Activated CD4-positive, alpha-beta T cell treated with anti-CD3 and anti-CD28 coated beads, Interleukin-2, amount 50 U/mL, for 4 hours (primary cell): ENCODE results near the gene SMPD4.
"Not testable (repeated sequence)": the region's sequence is repeated elsewhere in the genome, so short reads cannot be mapped to it uniquely, and the experiment has no call there.

Experiments
- DNase-seq, 2 experiments: peaks; one replicate each; pipeline ENCODE4 v3.0.0-alpha.2; 2020

SMPD4 gene

DNA sequence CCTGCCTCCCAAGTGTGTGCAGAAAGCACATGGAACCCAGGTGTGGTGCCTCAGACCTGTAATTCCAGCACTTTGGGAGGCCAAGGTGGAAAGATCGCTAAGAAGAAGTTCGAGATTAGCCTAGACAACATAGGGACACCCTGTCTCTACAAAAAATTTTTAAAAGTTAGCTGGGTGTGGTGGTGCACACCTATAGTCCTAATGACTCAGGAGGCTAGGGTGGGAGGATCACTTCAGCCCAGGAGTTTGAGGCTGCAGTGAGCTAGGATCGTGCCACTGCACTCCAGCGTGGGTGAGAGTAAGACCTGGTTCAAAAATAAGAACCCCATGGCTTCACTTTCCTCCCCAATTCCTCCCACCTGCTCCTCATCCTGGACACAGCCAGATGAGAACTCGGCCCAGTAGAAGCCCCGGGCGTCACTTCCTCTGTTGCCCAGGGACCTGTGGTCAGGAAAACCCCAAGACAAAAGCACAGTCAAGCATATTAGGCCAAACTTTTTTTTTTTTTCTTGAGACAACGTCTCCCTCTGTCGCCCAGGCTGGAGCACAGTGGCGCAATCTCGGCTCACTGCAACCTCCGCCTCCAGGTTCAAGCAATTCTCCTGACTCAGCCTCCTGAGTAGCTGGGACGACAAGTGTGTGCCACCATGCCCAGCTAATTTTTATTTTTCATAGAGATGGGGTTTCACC, 23.4 kb downstream of the SMPD4 start:
- DNase-seq = not testable (repeated sequence)

DNA sequence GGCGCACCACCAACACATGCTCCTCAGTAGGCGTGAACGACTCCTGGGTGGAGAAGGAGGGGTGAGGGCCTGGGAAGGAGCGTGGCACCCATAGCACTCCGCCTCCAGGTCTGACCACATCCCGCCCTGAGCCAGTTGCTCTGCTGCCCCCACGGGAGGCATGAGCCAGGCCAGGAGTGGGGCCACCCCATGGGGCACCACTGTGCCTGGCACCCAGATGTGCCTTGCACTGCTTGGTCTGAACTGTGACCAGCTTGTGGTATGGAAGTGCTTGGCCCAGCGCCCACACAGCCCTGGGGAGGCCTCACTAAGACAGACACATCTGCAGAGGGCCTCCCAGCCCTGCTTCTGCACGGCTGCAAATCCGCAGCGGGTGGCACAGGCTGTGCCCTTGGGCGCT, 24.0 kb downstream of the SMPD4 start:
- not testable (repeated sequence) for DNase-seq

GRCh38 chr2:130156624-130157004, 24.8 kb downstream of the SMPD4 start:
- DNase-seq = no peak

DNA sequence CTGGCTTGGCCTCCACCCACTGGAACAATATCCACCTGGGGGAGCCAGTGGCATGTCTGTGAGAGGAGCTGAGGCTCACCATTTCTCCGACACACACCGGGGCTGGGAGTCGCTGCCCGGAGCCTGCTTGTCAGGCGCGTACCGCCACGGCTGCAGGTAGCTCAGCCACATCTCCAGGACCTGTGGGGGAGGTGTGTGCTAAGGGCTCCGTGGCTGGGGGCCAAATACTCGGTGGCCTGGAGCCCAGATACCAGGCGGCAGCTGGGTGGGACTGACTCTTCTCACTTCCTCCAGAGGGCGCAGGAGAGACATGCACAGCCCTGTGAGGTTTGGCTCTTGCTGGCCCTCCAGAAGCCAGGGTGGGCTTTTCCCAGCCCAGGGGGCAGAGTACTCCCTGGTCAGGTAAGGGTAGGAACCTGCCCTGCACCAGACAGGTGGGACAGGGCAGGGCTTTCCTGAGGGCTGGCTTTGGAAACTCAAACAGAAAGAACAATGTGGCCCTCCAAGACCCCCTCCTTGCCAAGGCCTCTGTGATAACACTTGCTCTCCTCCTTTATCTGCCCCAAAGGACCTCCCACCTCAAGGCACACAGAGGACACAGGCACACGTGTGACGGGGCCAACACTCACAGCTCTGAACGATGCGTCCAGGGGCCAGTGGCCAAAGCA, 25.3 kb downstream of the SMPD4 start:
- not testable (repeated sequence) for DNase-seq

GRCh38 chr2:130154773-130155765, 26.3 kb downstream of the SMPD4 start:
- no peak for DNase-seq

DNA sequence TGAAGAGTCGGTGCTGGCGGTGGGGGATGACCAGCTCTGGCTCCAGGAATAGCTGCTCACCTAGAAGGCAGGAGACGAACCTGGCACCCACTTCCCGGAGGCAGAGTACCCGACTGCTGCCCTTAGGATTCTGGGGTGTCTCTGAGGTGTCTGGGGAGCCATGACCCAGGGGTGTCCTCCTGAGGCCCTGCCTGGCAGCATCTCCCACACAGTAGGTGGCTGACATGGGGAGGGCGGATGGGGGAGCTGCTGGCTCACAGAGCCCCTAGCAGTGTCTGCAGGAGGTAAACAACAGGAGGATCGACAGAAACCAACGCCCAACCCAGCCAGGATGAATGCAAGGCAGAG, 27.0 kb downstream of the SMPD4 start:
- not testable (repeated sequence) for DNase-seq

- DNase-seq = not testable (repeated sequence)
Observed at GRCh38 chr2:130153721-130154422, 27.5 kb downstream of the SMPD4 start.

GRCh38 chr2:130152816-130153595, 28.4 kb downstream of the SMPD4 start:
- DNase-seq = no peak

GRCh38 chr2:130152136-130152815, 29.1 kb downstream of the SMPD4 start:
- DNase-seq = not testable (repeated sequence)

DNA sequence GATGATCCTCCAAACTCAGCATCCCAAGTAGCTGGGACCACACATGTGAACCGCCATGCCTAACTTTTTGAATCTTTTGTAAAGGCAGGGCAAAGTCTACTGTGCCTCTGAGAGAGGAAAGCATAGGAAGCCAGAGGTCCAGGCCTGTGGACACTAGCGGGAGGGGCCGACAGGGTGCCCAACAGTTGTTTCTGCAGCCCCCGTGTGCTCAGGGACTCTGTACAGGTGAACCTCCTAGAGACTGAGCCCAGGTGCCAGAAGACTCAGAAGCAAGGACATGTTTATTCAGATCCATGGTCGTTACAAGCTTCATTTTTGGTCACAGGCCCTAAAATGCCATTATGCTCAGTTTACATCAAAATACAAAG, 30.3 kb downstream of the SMPD4 start:
- not testable (repeated sequence) for DNase-seq

GRCh38 chr2:130150181-130151144, 30.9 kb downstream of the SMPD4 start:
- no peak for DNase-seq

GRCh38 chr2:130148515-130148914, 32.9 kb downstream of the SMPD4 start:
- DNase-seq = not testable (repeated sequence)

DNA sequence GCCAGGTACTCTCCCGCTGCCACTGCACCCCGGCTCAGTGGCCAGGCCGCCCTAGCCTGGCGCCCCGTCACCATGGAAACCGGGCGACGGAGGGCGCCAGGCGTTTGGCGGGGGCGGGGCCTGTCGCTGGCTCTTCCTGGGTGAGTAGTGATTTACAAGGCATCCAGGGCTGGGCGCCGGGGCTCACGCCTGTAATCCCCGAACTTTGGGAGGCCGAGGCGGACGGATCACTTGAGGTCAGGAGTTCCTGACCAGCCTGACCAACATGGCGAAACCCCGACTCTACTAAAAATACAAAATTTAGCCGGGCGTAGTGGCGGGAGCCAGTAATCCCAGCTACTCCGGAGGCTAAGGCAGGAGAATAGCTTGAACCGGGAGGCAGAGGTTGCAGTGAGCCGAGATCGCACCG, 36.4 kb downstream of the SMPD4 start, which contains the start of gene CCDC74B:
CCDC74B (minus strand) TSS at position 107 of the 409 bp plus-strand sequence. CDS start 116 bp downstream, outside the sequence.
- peak; percentile 40 to 45 for DNase-seq

DNA sequence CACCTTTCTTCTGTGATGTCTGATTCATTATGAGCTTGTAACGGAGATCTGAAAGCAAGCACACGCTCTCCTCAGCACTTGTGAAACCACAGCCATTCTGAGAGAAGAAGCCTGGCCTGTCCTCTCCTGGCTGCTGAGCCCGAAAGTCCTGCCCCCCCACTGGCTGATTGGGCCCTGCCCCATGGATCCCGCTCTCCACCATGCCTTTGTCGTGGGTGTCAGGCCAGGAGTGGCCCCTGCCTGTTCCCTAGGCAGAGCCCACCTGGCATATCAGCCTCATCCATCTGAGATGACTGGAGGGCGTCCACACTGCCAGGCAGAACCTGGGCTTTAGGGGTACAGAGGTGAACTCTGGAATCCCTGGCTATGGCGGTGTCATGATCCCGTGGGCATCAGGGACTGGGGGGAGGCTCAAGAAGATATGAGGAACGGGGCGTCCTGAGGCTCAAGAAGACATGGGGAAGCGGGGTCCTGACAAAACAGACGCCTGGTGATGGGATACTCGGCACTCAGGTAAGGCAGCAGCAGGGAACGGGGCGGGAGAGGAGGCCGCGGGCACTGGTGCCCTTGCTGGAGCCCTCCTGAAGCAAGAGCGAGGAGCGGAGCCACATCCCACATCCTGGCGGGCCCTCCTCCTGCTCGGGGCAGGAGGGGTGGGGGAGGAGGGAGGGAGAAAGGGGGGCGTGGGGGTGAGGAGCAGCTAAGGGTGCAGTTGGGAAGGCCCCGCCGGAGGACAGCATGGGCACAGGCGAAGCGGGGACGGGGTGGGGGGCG, 37.9 kb downstream of the SMPD4 start:
- not testable (repeated sequence) for DNase-seq

DNA sequence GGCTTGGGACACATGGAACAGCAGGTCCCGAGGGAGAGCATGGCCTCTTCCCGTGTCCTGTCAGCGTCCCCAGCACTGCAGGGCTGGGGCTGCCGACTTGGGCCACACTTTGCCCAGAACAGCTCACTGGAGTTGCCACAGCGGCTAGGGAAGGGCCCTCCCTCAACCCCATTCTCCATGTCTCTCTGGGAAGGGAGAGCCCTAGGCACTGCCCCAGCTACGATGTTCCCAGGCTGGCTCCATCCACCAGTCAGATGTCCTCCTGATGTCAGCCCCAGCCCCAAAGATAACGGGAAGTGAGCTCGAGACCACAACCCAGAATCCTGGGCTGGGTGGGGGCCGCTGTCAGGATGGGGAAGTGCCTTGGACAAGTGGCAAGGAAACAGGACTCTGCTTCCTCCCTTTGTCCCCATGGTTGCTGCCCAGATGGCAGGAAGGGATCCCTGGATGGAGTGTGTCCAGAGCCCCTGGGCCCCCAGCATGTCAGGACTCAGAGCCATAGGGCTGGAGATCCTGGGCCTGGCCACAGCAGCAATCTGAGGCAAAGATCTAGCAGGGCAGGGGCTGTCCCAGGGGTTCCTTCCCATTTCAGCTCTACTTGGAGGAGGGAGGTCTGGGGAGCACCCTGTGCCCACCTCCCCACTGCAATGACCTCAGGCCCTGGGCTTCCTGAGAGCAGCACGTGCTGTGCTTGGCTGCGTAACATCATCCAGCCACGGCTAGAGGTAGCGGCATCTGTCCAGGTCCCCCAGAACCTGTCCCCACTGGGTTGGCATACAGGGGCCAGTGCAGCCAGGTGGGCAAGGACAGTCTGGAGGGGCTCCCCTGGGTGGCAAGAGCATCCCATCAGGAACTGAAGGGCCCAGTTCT, 38.8 kb downstream of the SMPD4 start:
- DNase-seq = not testable (repeated sequence)

- DNase-seq = not testable (repeated sequence)
Observed at GRCh38 chr2:130141645-130142370, 39.6 kb downstream of the SMPD4 start.

- DNase-seq = not testable (repeated sequence)
Observed at GRCh38 chr2:130141002-130141401, 40.4 kb downstream of the SMPD4 start.
